Skeletal muscle tissue (tissue), 4 donors: ENCODE data around the gene SAA1. TPM values are rescaled to one million over a fixed set of nuclear protein-coding genes. Genes with fewer than 3 reads are reported as not detected.
"Not testable (repeated sequence)": the region's sequence is repeated elsewhere in the genome, so short reads cannot be mapped to it uniquely, and the experiment has no call there.

ENCODE experiments used
- H3K27ac ChIP-seq: one replicate; pipeline ENCODE4 v1.7.0; 2013; ENCODE audit warnings: mild to moderate bottlenecking, low read depth, low read length, inconsistent platforms
- H3K27me3 ChIP-seq, 3 donors: one replicate each; pipeline ENCODE4 v1.7.0; 2013; ENCODE audit warnings: low read length in 3 of 3; ENCODE audit not compliant: control insufficient read depth in 3 of 3, insufficient read depth in 3 of 3
- H3K36me3 ChIP-seq, 3 donors: one replicate each; pipeline ENCODE4 v1.7.0; 2013; ENCODE audit warnings: low read length in 3 of 3; ENCODE audit not compliant: control insufficient read depth in 3 of 3, insufficient read depth in 3 of 3
- H3K4me1 ChIP-seq, 3 donors: one replicate each; pipeline ENCODE4 v1.7.0; 2013; ENCODE audit warnings: low read length in 3 of 3, mild to moderate bottlenecking in 3 of 3; ENCODE audit not compliant: control insufficient read depth in 3 of 3, insufficient read depth in 3 of 3
- H3K4me3 ChIP-seq, 3 donors: one replicate each; pipeline ENCODE4 v1.7.0; 2013; ENCODE audit warnings: low read length in 3 of 3
- H3K9ac ChIP-seq, 3 donors: one replicate each; pipeline ENCODE4 v1.7.0; 2013; ENCODE audit warnings: low read length in 3 of 3, mild to moderate bottlenecking in 3 of 3, moderate library complexity in 2 of 3, low read depth in 1 of 3
- H3K9me3 ChIP-seq, 3 donors: one replicate each; pipeline ENCODE4 v1.7.0; 2013; ENCODE audit warnings: low read length in 3 of 3; ENCODE audit not compliant: control insufficient read depth in 3 of 3
- total RNA-seq: library from RNA; depleted of rRNA; stranded (reverse); fragments of >200 nt; gene quantifications from one replicate; pipeline ENCODE4 v1.2.3, GENCODE V29; 2014
- donor health status: Osteomylitis.

The SAA1 gene
- total RNA-seq, 1 donor from 2014 or later: not detected

GRCh38 chr11:18254781-18255361 is 11.2 kb upstream of the SAA1 start:
- H3K4me1 ChIP-seq: no peaks in the 10 kb centered on the region
- H3K27ac ChIP-seq: no peak overlapping the region
- no peaks in the 10 kb centered on the region for H3K36me3 ChIP-seq
- no peaks in the 10 kb centered on the region for H3K9me3 ChIP-seq
- H3K4me3 ChIP-seq: no peak overlapping the region
- H3K9ac ChIP-seq: no peak overlapping the region
- H3K27me3 ChIP-seq: peaks cover 0 to 3% (median 0%) of the 10 kb centered on the region in 3 donors

GRCh38 chr11:18259259-18259658 is 6.8 kb upstream of the SAA1 start:
- Histone ChIP-seq H3K4me3 (no peak overlapping the region), H3K9ac (no peak overlapping the region), H3K27me3 (peaks cover 0 to 4% (median 0%) of the 10 kb centered on the region in 3 donors), H3K27ac (no peak overlapping the region), H3K9me3 (no peaks in the 10 kb centered on the region), H3K36me3 (no peaks in the 10 kb centered on the region), H3K4me1 (no peaks in the 10 kb centered on the region)

GRCh38 chr11:18261721-18262120 is 4.3 kb upstream of the SAA1 start:
- no peaks in the 10 kb centered on the region for H3K36me3 ChIP-seq

GRCh38 chr11:18262681-18263350 is 3.2 kb upstream of the SAA1 start:
- H3K36me3 ChIP-seq, H3K4me1 ChIP-seq, H3K27me3 ChIP-seq, H3K27ac ChIP-seq, H3K9ac ChIP-seq, H3K4me3 ChIP-seq, H3K9me3 ChIP-seq: not testable (repeated sequence)

More at GRCh38 chr11:18261721-18262120, 4.3 kb upstream of the SAA1 start:
- Histone ChIP-seq H3K9me3 (no peaks in the 10 kb centered on the region), H3K9ac (no peak overlapping the region), H3K4me1 (no peaks in the 10 kb centered on the region), H3K27me3 (peaks cover 0 to 2% (median 0%) of the 10 kb centered on the region in 3 donors), H3K4me3 (no peak overlapping the region), H3K27ac (no peak overlapping the region)

GRCh38 chr11:18264035-18264434 is 2.0 kb upstream of the SAA1 start:
- Histone ChIP-seq H3K4me1 (no peaks in the 10 kb centered on the region), H3K9me3 (no peaks in the 10 kb centered on the region), H3K9ac (no peak overlapping the region), H3K27ac (no peak overlapping the region), H3K36me3 (no peaks in the 10 kb centered on the region), H3K27me3 (peaks cover 0 to 2% (median 0%) of the 10 kb centered on the region in 3 donors), H3K4me3 (no peak overlapping the region)

GRCh38 chr11:18264677-18265555 is 1.1 kb upstream of the SAA1 start:
- H3K4me3 ChIP-seq: no peak overlapping the region
- no peaks in the 10 kb centered on the region for H3K9me3 ChIP-seq
- no peaks in the 10 kb centered on the region for H3K36me3 ChIP-seq
- peaks cover 0 to 2% (median 0%) of the 10 kb centered on the region in 3 donors for H3K27me3 ChIP-seq
- no peak overlapping the region for H3K27ac ChIP-seq
- H3K4me1 ChIP-seq: no peaks in the 10 kb centered on the region
- H3K9ac ChIP-seq: no peak overlapping the region

GRCh38 chr11:18267335-18268133 is 1.5 kb downstream of the SAA1 start:
- H3K27ac ChIP-seq, H3K4me1 ChIP-seq, H3K36me3 ChIP-seq, H3K4me3 ChIP-seq, H3K9me3 ChIP-seq, H3K9ac ChIP-seq, H3K27me3 ChIP-seq: not testable (repeated sequence)

- not testable (repeated sequence) for H3K9ac ChIP-seq, H3K9me3 ChIP-seq, H3K4me1 ChIP-seq, H3K27ac ChIP-seq, H3K4me3 ChIP-seq, H3K36me3 ChIP-seq, H3K27me3 ChIP-seq
Observed at GRCh38 chr11:18269252-18269651, 3.2 kb downstream of the SAA1 start.

GRCh38 chr11:18270102-18270501 is 4.0 kb downstream of the SAA1 start:
- H3K36me3 ChIP-seq: peaks cover 0 to 1% (median 0%) of the 10 kb centered on the region in 3 donors

More at GRCh38 chr11:18270102-18270501, 4.0 kb downstream of the SAA1 start:
- Histone ChIP-seq H3K4me1 (no peaks in the 10 kb centered on the region), H3K27ac (no peak overlapping the region), H3K27me3 (no peaks in the 10 kb centered on the region), H3K9me3 (no peaks in the 10 kb centered on the region), H3K9ac (no peak overlapping the region), H3K4me3 (no peak overlapping the region)
